OCI-LY1 (cell line): ENCODE measurements around the gene CRYL1.

ENCODE experiments used
- H2AFZ ChIP-seq: fragments of 200-600 bp; sonication (generic), shearing (Covaris generic); 2 replicates; pipeline ENCODE4 v1.6.0; 2014; ENCODE audit warnings: antibody characterized with exemption, mild to moderate bottlenecking, low read length
- H3F3A ChIP-seq: fragments of 200-600 bp; sonication (generic), shearing (Covaris generic); 2 replicates; pipeline ENCODE4 v1.6.0; 2014; ENCODE audit warnings: mild to moderate bottlenecking, antibody characterized with exemption, low read length, moderate library complexity; ENCODE audit not compliant: insufficient read depth
- H3K27ac ChIP-seq: fragments of 200-600 bp; sonication (generic); 2 replicates; pipeline ENCODE4 v1.5.1; 2014; ENCODE audit warnings: low read length, mixed run types, mild to moderate bottlenecking, low read depth; ENCODE audit not compliant: poor library complexity, severe bottlenecking
- H3K27me3 ChIP-seq: fragments of 200-600 bp; sonication (generic); 2 replicates; pipeline ENCODE4 v1.6.0; 2014; ENCODE audit warnings: antibody characterized with exemption, mild to moderate bottlenecking, low read length, moderate library complexity; ENCODE audit not compliant: insufficient read depth
- H3K36me3 ChIP-seq: fragments of 200-600 bp; sonication (generic); 2 replicates; pipeline ENCODE4 v1.6.1; 2014; ENCODE audit warnings: mild to moderate bottlenecking, antibody characterized with exemption, low read length, moderate library complexity, mixed read lengths; ENCODE audit not compliant: insufficient read depth
- H3K4me1 ChIP-seq: fragments of 200-600 bp; sonication (generic); 2 replicates; pipeline ENCODE4 v1.5.1; 2014; ENCODE audit warnings: mild to moderate bottlenecking, low read length, moderate library complexity; ENCODE audit not compliant: insufficient read depth, severe bottlenecking
- H3K4me2 ChIP-seq: fragments of 200-600 bp; sonication (generic), shearing (Covaris generic); 2 replicates; pipeline ENCODE4 v1.6.1; 2014; ENCODE audit warnings: low read length
- H3K4me3 ChIP-seq: fragments of 200-600 bp; sonication (generic); 2 replicates; pipeline ENCODE4 v1.5.1; 2014; ENCODE audit warnings: low read length, low read depth, mild to moderate bottlenecking, mixed read lengths; ENCODE audit not compliant: poor library complexity, severe bottlenecking
- H3K79me2 ChIP-seq: fragments of 200-600 bp; shearing (Covaris generic); 2 replicates; pipeline ENCODE4 v1.6.1; 2016; ENCODE audit warnings: mixed run types, low read length, mixed read lengths; ENCODE audit not compliant: insufficient read depth
- H3K9ac ChIP-seq: fragments of 200-600 bp; sonication (generic), shearing (Covaris generic); 2 replicates; pipeline ENCODE4 v1.6.1; 2014; ENCODE audit warnings: mild to moderate bottlenecking, low read length, mixed read lengths
- H3K9me2 ChIP-seq: fragments of 200-600 bp; sonication (generic), shearing (Covaris generic); 2 replicates; pipeline ENCODE4 v1.6.1; 2014; ENCODE audit warnings: low read depth, mild to moderate bottlenecking, low read length, mixed read lengths
- H3K9me3 ChIP-seq: fragments of 200-600 bp; shearing (Covaris generic); 2 replicates; pipeline ENCODE4 v1.6.1; 2014; ENCODE audit warnings: low read length, mixed read lengths
- H4K20me1 ChIP-seq: fragments of 200-600 bp; sonication (generic), shearing (Covaris generic); 2 replicates; pipeline ENCODE4 v1.6.0; 2016; ENCODE audit warnings: mild to moderate bottlenecking, low read length; ENCODE audit not compliant: insufficient read depth
- CTCF ChIP-seq: fragments of 200-600 bp; sonication (generic), shearing (Covaris generic); IDR thresholded peaks from 2 replicates; pipeline ENCODE4 v1.5.1; 2017; ENCODE audit warnings: mild to moderate bottlenecking, antibody characterized with exemption, low read length, moderate library complexity, mixed read lengths
- EZH2 ChIP-seq: fragments of 200-600 bp; sonication (generic), shearing (Covaris generic); IDR thresholded peaks from 2 replicates; pipeline ENCODE4 v1.8.0; 2017; ENCODE audit warnings: borderline replicate concordance, mixed run types, mild to moderate bottlenecking, antibody characterized with exemption, low read length, moderate library complexity, mixed read lengths

CRYL1 gene

DNA sequence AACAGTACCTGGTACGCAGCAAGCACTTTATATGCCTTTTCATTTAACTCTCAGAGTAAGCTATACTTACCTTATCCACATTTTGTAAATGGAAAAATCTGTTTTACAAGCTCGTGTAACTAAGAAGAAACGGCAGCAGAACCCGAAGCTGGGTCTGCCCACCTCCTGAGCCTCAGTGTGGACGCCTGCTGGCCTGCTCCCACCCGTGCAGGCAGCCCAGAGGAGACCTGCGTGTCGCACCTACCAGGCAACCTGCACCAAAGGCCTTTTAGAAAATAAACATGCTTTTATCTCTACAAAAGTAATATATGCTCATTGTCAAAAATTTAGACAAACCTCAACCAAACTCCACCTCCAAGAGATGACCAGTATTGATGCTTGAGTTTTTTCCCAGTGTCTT is 62.7 kb downstream of the CRYL1 start:
- H3K79me2 ChIP-seq = no peaks in the 10 kb centered on the region
- H4K20me1 ChIP-seq = no peaks in the 10 kb centered on the region
- no peak overlapping the region for H3K4me2 ChIP-seq
- no peak overlapping the region for H2AFZ ChIP-seq
- no peak overlapping the region for H3K9ac ChIP-seq
- H3K4me1 ChIP-seq = no peaks in the 10 kb centered on the region
- H3F3A ChIP-seq = no peaks in the 10 kb centered on the region
- no peak overlapping the region for H3K4me3 ChIP-seq
- H3K27me3 ChIP-seq = no peaks in the 10 kb centered on the region
- H3K9me2 ChIP-seq = no peaks in the 10 kb centered on the region
- no peaks in the 10 kb centered on the region for H3K36me3 ChIP-seq
- H3K27ac ChIP-seq = no peak overlapping the region
- TF ChIP-seq CTCF (no peak), EZH2 (no peak)
- no peaks in the 10 kb centered on the region for H3K9me3 ChIP-seq

GRCh38 chr13:20462533-20462915 is 63.1 kb downstream of the CRYL1 start:
- Histone ChIP-seq H2AFZ (no peak overlapping the region), H3K4me3 (no peak overlapping the region), H3K36me3 (no peaks in the 10 kb centered on the region), H3K9me2 (no peaks in the 10 kb centered on the region), H3K9me3 (no peaks in the 10 kb centered on the region), H3K79me2 (no peaks in the 10 kb centered on the region), H3K27ac (no peak overlapping the region), H3K9ac (no peak overlapping the region), H4K20me1 (no peaks in the 10 kb centered on the region), H3K27me3 (no peaks in the 10 kb centered on the region), H3F3A (no peaks in the 10 kb centered on the region), H3K4me2 (no peak overlapping the region), H3K4me1 (no peaks in the 10 kb centered on the region)
- TF ChIP-seq CTCF = no peak
- TF ChIP-seq EZH2 = no peak

- no peaks in the 10 kb centered on the region for H3K27me3 ChIP-seq
- no peaks in the 10 kb centered on the region for H3F3A ChIP-seq
- no peak overlapping the region for H3K4me2 ChIP-seq
- H3K4me3 ChIP-seq = no peak overlapping the region
- H3K9ac ChIP-seq = no peak overlapping the region
- no peaks in the 10 kb centered on the region for H3K4me1 ChIP-seq
- no peak for TF ChIP-seq CTCF
- TF ChIP-seq EZH2 = no peak
- H4K20me1 ChIP-seq = no peaks in the 10 kb centered on the region
- H2AFZ ChIP-seq = no peak overlapping the region
- H3K79me2 ChIP-seq = no peaks in the 10 kb centered on the region
- H3K9me2 ChIP-seq = no peaks in the 10 kb centered on the region
- H3K36me3 ChIP-seq = no peaks in the 10 kb centered on the region
- H3K27ac ChIP-seq = no peak overlapping the region
- H3K9me3 ChIP-seq = no peaks in the 10 kb centered on the region
Observed at GRCh38 chr13:20461860-20462532, 63.7 kb downstream of the CRYL1 start.
